ENCODE measurements around the gene ZNF234.

- TF ChIP-seq POLR2AphosphoS5 (IDR thresholded peaks at IDR 0.05) (peak in 3 of 4 donors; percentile 74 to 82 (median 79)), CTCF (IDR thresholded peaks at IDR 0.05) (no peak), POLR2A (IDR thresholded peaks at IDR 0.05) (no peak)
Measured at GRCh38 chr19:44093931-44094765, 47.2 kb upstream of the ZNF234 start, which contains the start of gene ZNF224.
